Epithelial cell of esophagus (primary cell): ENCODE measurements around the gene FDX2.
"Not testable (repeated sequence)": the region's sequence is repeated elsewhere in the genome, so short reads cannot be mapped to it uniquely, and the experiment has no call there.

Experiments
- DNase-seq: peaks from one replicate; pipeline ENCODE4 v3.0.0; 2010; ENCODE audit warnings: low read depth
- H3K4me3 ChIP-seq: 2 replicates; pipeline ENCODE4 v1.5.1; 2011; ENCODE audit warnings: mild to moderate bottlenecking, low read length, control low read depth
- TF ChIP-seq, protein P1 (sequence below): IDR thresholded peaks from 2 replicates; pipeline ENCODE4 v1.5.1; 2011; ENCODE audit warnings: low read depth, mild to moderate bottlenecking, low read length, control low read depth, inconsistent platforms; ENCODE audit not compliant: insufficient read depth; ENCODE audit errors: missing control alignments

The FDX2 gene

DNA sequence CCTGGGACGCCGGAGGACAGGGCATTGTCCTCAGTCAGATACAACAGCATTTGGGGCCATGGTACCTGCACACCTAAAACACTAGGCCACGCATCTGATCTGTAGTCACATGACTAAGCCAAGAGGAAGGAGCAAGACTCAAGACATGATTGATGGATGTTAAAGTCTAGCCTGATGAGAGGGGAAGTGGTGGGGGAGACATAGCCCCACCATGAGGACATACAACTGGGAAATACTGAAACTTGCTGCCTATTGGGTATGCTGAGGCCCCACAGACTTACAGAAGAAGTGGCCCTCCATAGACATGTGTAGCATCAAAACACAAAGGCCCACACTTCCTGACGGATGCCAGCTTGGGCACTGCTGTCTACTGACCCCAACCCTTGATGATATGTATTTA lies 30.4 kb downstream of the FDX2 start:
- no peak overlapping the region for H3K4me3 ChIP-seq
- TF ChIP-seq, protein P1, sequence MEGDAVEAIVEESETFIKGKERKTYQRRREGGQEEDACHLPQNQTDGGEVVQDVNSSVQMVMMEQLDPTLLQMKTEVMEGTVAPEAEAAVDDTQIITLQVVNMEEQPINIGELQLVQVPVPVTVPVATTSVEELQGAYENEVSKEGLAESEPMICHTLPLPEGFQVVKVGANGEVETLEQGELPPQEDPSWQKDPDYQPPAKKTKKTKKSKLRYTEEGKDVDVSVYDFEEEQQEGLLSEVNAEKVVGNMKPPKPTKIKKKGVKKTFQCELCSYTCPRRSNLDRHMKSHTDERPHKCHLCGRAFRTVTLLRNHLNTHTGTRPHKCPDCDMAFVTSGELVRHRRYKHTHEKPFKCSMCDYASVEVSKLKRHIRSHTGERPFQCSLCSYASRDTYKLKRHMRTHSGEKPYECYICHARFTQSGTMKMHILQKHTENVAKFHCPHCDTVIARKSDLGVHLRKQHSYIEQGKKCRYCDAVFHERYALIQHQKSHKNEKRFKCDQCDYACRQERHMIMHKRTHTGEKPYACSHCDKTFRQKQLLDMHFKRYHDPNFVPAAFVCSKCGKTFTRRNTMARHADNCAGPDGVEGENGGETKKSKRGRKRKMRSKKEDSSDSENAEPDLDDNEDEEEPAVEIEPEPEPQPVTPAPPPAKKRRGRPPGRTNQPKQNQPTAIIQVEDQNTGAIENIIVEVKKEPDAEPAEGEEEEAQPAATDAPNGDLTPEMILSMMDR = no peak
- DNase-seq = no peak

DNA sequence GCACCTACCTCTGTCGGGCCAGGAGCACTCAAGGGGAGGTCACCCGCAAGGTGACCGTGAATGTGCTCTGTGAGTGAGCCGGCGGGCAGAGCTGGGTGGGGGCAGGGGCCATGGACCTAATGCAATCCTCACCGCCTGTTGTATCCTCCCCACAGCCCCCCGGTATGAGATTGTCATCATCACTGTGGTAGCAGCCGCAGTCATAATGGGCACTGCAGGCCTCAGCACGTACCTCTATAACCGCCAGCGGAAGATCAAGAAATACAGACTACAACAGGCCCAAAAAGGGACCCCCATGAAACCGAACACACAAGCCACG lies 30.9 kb downstream of the FDX2 start:
- H3K4me3 ChIP-seq = no peak overlapping the region
- DNase-seq = no peak
- TF ChIP-seq, protein P1 = no peak

DNA sequence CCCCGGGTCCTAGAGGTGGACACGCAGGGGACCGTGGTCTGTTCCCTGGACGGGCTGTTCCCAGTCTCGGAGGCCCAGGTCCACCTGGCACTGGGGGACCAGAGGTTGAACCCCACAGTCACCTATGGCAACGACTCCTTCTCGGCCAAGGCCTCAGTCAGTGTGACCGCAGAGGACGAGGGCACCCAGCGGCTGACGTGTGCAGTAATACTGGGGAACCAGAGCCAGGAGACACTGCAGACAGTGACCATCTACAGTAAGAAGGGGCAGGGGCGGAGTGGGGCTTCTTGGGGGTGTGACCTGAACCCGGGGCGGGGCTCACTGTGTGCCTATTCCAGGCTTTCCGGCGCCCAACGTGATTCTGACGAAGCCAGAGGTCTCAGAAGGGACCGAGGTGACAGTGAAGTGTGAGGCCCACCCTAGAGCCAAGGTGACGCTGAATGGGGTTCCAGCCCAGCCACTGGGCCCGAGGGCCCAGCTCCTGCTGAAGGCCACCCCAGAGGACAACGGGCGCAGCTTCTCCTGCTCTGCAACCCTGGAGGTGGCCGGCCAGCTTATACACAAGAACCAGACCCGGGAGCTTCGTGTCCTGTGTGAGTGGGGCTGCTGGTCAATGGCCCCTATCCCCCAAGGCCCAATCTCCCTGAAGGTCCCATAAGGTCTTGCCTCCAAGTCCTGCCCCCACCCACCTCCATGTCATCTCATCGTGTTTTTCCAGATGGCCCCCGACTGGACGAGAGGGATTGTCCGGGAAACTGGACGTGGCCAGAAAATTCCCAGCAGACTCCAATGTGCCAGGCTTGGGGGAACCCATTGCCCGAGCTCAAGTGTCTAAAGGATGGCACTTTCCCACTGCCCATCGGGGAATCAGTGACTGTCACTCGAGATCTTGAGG lies 31.5 kb downstream of the FDX2 start:
- DNase-seq = no peak
- TF ChIP-seq, protein P1 = no peak
- no peak overlapping the region for H3K4me3 ChIP-seq

DNA sequence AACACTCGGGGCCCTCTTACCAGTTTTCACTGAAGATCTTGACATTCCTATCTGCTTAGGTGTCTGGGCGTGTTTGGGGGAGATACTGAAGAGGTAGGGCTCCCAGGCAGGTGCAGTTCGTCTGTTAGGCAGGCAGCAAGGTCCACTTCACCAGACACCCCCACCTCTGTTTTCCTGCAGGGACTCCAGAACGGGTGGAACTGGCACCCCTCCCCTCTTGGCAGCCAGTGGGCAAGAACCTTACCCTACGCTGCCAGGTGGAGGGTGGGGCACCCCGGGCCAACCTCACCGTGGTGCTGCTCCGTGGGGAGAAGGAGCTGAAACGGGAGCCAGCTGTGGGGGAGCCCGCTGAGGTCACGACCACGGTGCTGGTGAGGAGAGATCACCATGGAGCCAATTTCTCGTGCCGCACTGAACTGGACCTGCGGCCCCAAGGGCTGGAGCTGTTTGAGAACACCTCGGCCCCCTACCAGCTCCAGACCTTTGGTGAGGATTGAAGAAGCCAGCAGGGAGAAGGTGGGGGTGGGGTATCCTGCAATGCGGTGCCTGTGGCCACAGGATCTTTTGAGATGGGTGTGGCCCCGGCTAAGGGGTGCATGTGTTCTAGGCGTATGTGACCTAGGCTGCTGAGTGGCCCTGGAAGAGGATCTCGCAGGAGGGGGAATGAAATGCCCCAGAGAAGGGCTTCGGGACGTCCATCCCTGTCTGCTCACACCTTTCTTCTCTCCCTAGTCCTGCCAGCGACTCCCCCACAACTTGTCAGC lies 32.3 kb downstream of the FDX2 start:
- peak; percentile 40 for DNase-seq
- TF ChIP-seq, protein P1 = no peak
- H3K4me3 ChIP-seq = no peak overlapping the region

DNA sequence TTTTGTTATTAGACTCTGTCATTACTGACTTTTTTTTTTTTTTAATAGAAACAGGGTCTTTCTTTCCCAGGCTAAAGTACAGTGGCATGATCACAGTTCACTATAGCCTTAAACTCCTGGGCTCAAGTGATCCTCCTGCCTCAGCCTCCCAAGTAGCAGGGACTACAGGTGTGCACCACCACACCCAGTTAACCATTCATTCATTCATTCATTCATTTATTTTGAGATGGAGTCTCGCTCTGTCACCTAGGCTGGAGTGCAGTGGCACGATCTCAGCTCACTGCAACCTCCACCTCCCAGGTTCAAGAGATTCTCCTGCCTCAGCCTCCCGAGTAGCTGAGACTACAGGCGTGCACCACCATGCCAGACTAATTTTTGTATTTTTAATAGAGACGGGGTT lies 33.8 kb downstream of the FDX2 start:
- not testable (repeated sequence) for DNase-seq, H3K4me3 ChIP-seq

DNA sequence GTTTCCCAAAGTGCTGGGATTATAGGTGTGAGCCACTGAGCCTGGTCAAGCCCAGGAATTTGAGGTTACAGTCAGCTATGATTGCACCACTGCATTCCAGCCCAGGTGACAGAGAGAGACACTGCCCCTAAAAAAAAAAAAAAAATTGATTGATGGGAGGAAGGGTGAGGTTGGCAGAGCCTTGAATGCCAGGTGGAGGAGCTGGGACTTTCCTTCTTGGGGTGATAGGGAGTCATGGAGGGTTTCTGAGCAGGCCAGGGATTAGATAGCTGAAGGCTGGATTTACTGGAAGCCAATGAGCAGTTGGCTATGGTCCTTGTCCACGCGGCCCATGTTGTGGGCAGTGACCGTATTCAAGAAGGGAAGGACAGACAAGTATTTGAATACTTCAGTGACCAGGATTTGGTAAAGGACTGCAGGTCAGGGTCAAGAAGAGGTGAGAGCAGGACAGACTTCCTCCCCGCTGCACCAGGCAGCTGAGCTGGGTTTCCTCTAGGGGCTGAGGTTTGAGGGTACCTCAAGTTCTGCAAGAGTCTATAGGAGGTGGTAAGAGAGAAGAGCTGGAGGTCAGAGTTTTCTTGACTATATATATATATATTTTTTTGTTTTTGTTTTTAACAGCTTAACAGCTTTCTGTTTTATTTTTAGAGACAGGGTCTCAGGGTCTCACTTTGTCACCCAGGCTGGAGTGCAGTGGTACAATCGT lies 35.9 kb downstream of the FDX2 start:
- no peak overlapping the region for H3K4me3 ChIP-seq
- DNase-seq = no peak
- TF ChIP-seq, protein P1 = no peak

DNA sequence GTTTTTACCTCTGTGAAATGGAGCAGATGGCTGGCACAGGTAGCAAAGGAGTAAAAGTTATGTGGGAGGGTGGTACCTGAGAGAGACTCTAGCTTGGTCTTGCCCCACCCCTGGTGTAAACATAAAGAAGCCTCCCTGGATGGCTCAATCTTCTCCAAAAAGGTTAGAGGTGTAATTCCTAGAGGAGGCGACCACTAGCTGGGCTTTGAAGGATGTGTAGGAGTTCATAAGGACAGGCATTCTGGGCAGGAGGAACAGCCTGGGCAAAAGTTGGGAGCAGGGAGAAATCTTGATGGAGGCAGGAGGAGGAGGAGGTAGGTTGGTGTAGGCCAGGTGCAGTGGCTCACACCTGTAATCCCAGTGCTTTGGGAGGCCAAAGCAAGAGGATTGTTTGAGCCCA lies 36.9 kb downstream of the FDX2 start:
- no peak overlapping the region for H3K4me3 ChIP-seq
- DNase-seq = no peak
- TF ChIP-seq, protein P1 = no peak
